PC-3 (cell line): ENCODE data around the gene FAM120B. TPM values are rescaled to one million over a fixed set of nuclear protein-coding genes. Genes with fewer than 3 reads are reported as not detected.

Source experiments
- ATAC-seq: fragments of 200-7000 bp; cut with Tn5 transposase; 2 replicates; pipeline ENCODE4 v1.9.1; 2020; ENCODE audit warnings: mild to moderate bottlenecking, moderate library complexity
- BruUV-seq: library from RNA; stranded (reverse); fragments of 400-500 nt; replicated peaks from 2 replicates; lab custom pipeline; 2021; lab: Mats Ljungman, UMichigan
- CTCF ChIA-PET: fragments of 300-600 bp; sonication (Branson Sonifier 250); formaldehyde crosslinking; loops from one replicate; lab custom pipeline; 2022; ENCODE audit warnings: antibody characterized with exemption; lab: Charles Lee
- POLR2A ChIA-PET: fragments of 300-600 bp; sonication (Branson Sonifier 250); formaldehyde crosslinking; loops from one replicate; lab custom pipeline; 2022; ENCODE audit warnings: antibody characterized with exemption; ENCODE audit not compliant: unreplicated experiment; lab: Charles Lee
- DNase-seq: peaks from one replicate; pipeline ENCODE4 v3.0.0-alpha.2; 2015
- H2AFZ ChIP-seq: fragments of 300-600 bp; sonication (generic); 2 replicates; pipeline ENCODE4 v1.6.0; 2016; ENCODE audit warnings: antibody characterized with exemption, low read length
- H3F3A ChIP-seq: fragments of 300-600 bp; sonication (generic); one replicate; pipeline ENCODE4 v1.6.0; 2017; ENCODE audit warnings: antibody characterized with exemption, low read length, control low read depth, mild to moderate bottlenecking; ENCODE audit not compliant: unreplicated experiment
- H3K27ac ChIP-seq: fragments of 300-600 bp; sonication (generic); 2 replicates; pipeline ENCODE4 v1.5.1; 2016; ENCODE audit warnings: mild to moderate bottlenecking, low read length
- H3K27me3 ChIP-seq: fragments of 300-600 bp; sonication (generic); 2 replicates; pipeline ENCODE4 v1.6.1; 2016; ENCODE audit warnings: low read length, mixed read lengths
- H3K36me3 ChIP-seq: fragments of 300-600 bp; sonication (generic); 2 replicates; pipeline ENCODE4 v1.6.1; 2016; ENCODE audit warnings: low read depth, mixed run types, low read length, mixed read lengths
- H3K4me1 ChIP-seq: fragments of 300-600 bp; sonication (generic); 2 replicates; pipeline ENCODE4 v1.5.1; 2016; ENCODE audit warnings: low read length; ENCODE audit not compliant: insufficient read depth
- H3K4me2 ChIP-seq: fragments of 300-600 bp; sonication (generic); 2 replicates; pipeline ENCODE4 v1.6.0; 2016; ENCODE audit warnings: low read length
- H3K4me3 ChIP-seq: fragments of 300-600 bp; sonication (generic); 2 replicates; pipeline ENCODE4 v1.5.1; 2016; ENCODE audit warnings: mild to moderate bottlenecking, low read length, mixed read lengths
- H3K79me2 ChIP-seq: fragments of 300-600 bp; sonication (generic); 2 replicates; pipeline ENCODE4 v1.6.1; 2017; ENCODE audit warnings: low read length, mixed read lengths
- H3K9ac ChIP-seq: fragments of 300-600 bp; sonication (generic); 2 replicates; pipeline ENCODE4 v1.6.0; 2016; ENCODE audit warnings: mild to moderate bottlenecking, low read length
- H3K9me2 ChIP-seq: fragments of 300-600 bp; sonication (generic); replicated peaks from 2 replicates; pipeline ENCODE4 v1.6.1; 2016; ENCODE audit warnings: mixed run types, low read length, mixed read lengths
- H3K9me3 ChIP-seq: fragments of 300-600 bp; sonication (generic); 2 replicates; pipeline ENCODE4 v1.6.1; 2016; ENCODE audit warnings: low read length, mixed read lengths
- H4K20me1 ChIP-seq: fragments of 300-600 bp; sonication (generic); 2 replicates; pipeline ENCODE4 v1.6.1; 2016; ENCODE audit warnings: low read length, mixed read lengths
- CTCF ChIP-seq: fragments of 300-600 bp; sonication (generic); conservative IDR thresholded peaks from 2 replicates; pipeline ENCODE4 v1.5.1; 2017; ENCODE audit warnings: antibody characterized with exemption, low read depth, mild to moderate bottlenecking, low read length
- EZH2 ChIP-seq: fragments of 300-600 bp; sonication (generic); IDR thresholded peaks from one replicate; pipeline ENCODE4 v1.6.1; 2017; ENCODE audit warnings: antibody characterized with exemption, mild to moderate bottlenecking, low read length; ENCODE audit not compliant: unreplicated experiment
- EZH2phosphoT487 ChIP-seq: fragments of 300-600 bp; sonication (generic); IDR thresholded peaks from 2 replicates; pipeline ENCODE4 v1.6.1; 2018; ENCODE audit warnings: mild to moderate bottlenecking, antibody characterized with exemption, low read length, borderline replicate concordance
- intact Hi-C: fragments of 100-400 bp; cut with micrococcal nuclease; formaldehyde crosslinking; loops from 2 replicates; pipeline ENCODE4 v1.9.0; 2023
- total RNA-seq: library from RNA; depleted of rRNA; stranded (reverse); fragments of >200 nt; gene quantifications from 2 replicates; pipeline ENCODE4 v1.2.3, GENCODE V29; 2014

The FAM120B gene
- total RNA-seq, 1 experiment from 2014 or later, result 8.7 TPM

- TF ChIP-seq EZH2 (no peak), EZH2phosphoT487 (no peak), CTCF (no peak)
- H4K20me1 ChIP-seq, result no peaks in the 10 kb centered on the region
- H3K9ac ChIP-seq, result no peak overlapping the region
- POLR2A ChIA-PET, result no interaction called here
- no peaks in the 10 kb centered on the region for H3K9me3 ChIP-seq
- H2AFZ ChIP-seq, result no peak overlapping the region
- H3K4me3 ChIP-seq, result no peak overlapping the region
- H3K27me3 ChIP-seq, result no peaks in the 10 kb centered on the region
- CTCF ChIA-PET, result no interaction called here
- no peaks in the 10 kb centered on the region for H3K9me2 ChIP-seq
- no peak overlapping the region for H3K27ac ChIP-seq
- intact Hi-C loops, result no loop called here
- H3K4me1 ChIP-seq, result peaks cover 10% of the 10 kb centered on the region
- DNase-seq (no peak), ATAC-seq (no peak)
- no peaks in the 10 kb centered on the region for H3F3A ChIP-seq
- H3K36me3 ChIP-seq, result no peaks in the 10 kb centered on the region
- no TSS peak for BruUV-seq
- H3K4me2 ChIP-seq, result no peak overlapping the region
- no peaks in the 10 kb centered on the region for H3K79me2 ChIP-seq
Observed at GRCh38 chr6:170261643-170262488, 44.7 kb upstream of the FAM120B start.

GRCh38 chr6:170262489-170263088 lies 44.0 kb upstream of the FAM120B start:
- no peak overlapping the region for H3K4me3 ChIP-seq
- ATAC-seq, result no peak
- no peaks in the 10 kb centered on the region for H3K27me3 ChIP-seq
- H3K4me1 ChIP-seq, result peaks cover 10% of the 10 kb centered on the region
- no peak overlapping the region for H3K27ac ChIP-seq
- intact Hi-C loops, result no loop called here
- no peaks in the 10 kb centered on the region for H4K20me1 ChIP-seq
- no peaks in the 10 kb centered on the region for H3K36me3 ChIP-seq
- no peak overlapping the region for H3K4me2 ChIP-seq
- H3K79me2 ChIP-seq, result no peaks in the 10 kb centered on the region
- ChIA-PET POLR2A (no interaction called here), CTCF (no interaction called here)
- no peaks in the 10 kb centered on the region for H3K9me2 ChIP-seq
- H3K9ac ChIP-seq, result no peak overlapping the region
- H3F3A ChIP-seq, result no peaks in the 10 kb centered on the region
- TF ChIP-seq EZH2phosphoT487 (no peak), CTCF (no peak), EZH2 (no peak)
- no peak for DNase-seq
- no peak overlapping the region for H2AFZ ChIP-seq
- H3K9me3 ChIP-seq, result no peaks in the 10 kb centered on the region
- no TSS peak for BruUV-seq

GRCh38 chr6:170263410-170263809 lies 43.1 kb upstream of the FAM120B start:
- POLR2A ChIA-PET, result no interaction called here

More at GRCh38 chr6:170263410-170263809, 43.1 kb upstream of the FAM120B start:
- TF ChIP-seq CTCF, result no peak
- no peak for TF ChIP-seq EZH2
- TF ChIP-seq EZH2phosphoT487, result no peak
- H3K4me3 ChIP-seq, result no peak overlapping the region
- CTCF ChIA-PET, result no interaction called here
- H3K9ac ChIP-seq, result no peak overlapping the region
- H3K27ac ChIP-seq, result no peak overlapping the region
- ATAC-seq (no peak), DNase-seq (no peak)
- H3K4me2 ChIP-seq, result no peak overlapping the region
- H3K36me3 ChIP-seq, result no peaks in the 10 kb centered on the region
- H3K9me2 ChIP-seq, result no peaks in the 10 kb centered on the region
- no TSS peak for BruUV-seq
- no peaks in the 10 kb centered on the region for H3F3A ChIP-seq
- no peak overlapping the region for H2AFZ ChIP-seq
- H3K4me1 ChIP-seq, result peaks cover 10% of the 10 kb centered on the region
- H4K20me1 ChIP-seq, result no peaks in the 10 kb centered on the region
- no peaks in the 10 kb centered on the region for H3K27me3 ChIP-seq
- H3K9me3 ChIP-seq, result no peaks in the 10 kb centered on the region
- H3K79me2 ChIP-seq, result no peaks in the 10 kb centered on the region
- intact Hi-C loops, result no loop called here
